BJ (cell line): Measurements from ENCODE around the gene ASB5. TPM values are rescaled to one million over a fixed set of nuclear protein-coding genes. Genes with fewer than 3 reads are reported as not detected.
"Not testable (repeated sequence)": the region's sequence is repeated elsewhere in the genome, so short reads cannot be mapped to it uniquely, and the experiment has no call there.

Experiments
- CTCF ChIA-PET: fragments of 350-600 bp; formaldehyde crosslinking; extraction: SDS; loops from one replicate; lab custom pipeline; 2021; ENCODE audit warnings: antibody characterized with exemption, inconsistent platforms; lab: Yijun Ruan, JAX
- POLR2A ChIA-PET: fragments of 300-600 bp; sonication (Branson Sonifier 250); formaldehyde crosslinking; extraction: SDS; loops from one replicate; lab custom pipeline; 2021; ENCODE audit warnings: antibody characterized with exemption; lab: Charles Lee
- DNase-seq: peaks from one replicate; pipeline ENCODE4 v3.0.0-alpha.2; 2011; ENCODE audit warnings: low read depth
- H3K27me3 ChIP-seq: 2 replicates; pipeline ENCODE4 v1.6.0; 2011; ENCODE audit warnings: low read length; ENCODE audit not compliant: control insufficient read depth, insufficient read depth
- H3K36me3 ChIP-seq: 2 replicates; pipeline ENCODE4 v1.5.1; 2011; ENCODE audit warnings: low read length; ENCODE audit not compliant: control insufficient read depth, insufficient read depth
- H3K4me3 ChIP-seq: 2 replicates; pipeline ENCODE4 v1.5.1; 2011; ENCODE audit warnings: low read depth, mild to moderate bottlenecking, control low read depth, low read length
- polyA plus RNA-seq: library from polyadenylated mRNA; depleted of rRNA; stranded (reverse); fragments of >200 nt; gene quantifications from 2 replicates; pipeline ENCODE4 v1.2.3, GENCODE V29; 2011
- TF ChIP-seq, protein P1 (sequence below): IDR thresholded peaks from 2 replicates; pipeline ENCODE4 v1.5.1; 2011; ENCODE audit warnings: low read depth, mild to moderate bottlenecking, control low read depth, inconsistent platforms, low read length, moderate library complexity; ENCODE audit not compliant: insufficient read depth

The ASB5 gene
- polyA plus RNA-seq, 1 experiment: 63.8 TPM

DNA sequence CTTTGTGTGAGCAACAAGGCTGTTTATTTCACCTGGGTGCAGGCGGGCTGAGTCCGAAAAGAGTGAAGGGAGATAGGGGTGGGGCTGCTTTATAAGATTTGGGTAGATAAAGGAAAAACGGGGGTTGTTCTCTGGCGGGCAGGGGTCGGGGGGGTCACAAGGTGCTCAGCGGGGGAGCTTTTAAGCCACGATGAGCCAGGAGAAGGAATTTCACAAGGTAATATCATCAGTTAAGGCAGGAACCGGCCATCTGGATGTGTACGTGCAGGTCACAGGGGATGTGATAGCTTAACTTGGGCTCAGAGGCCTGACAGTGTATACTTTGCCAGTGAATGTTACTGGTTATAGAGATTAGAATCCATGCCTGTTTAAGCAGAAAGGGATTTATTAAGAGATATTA, 31.0 kb upstream of the ASB5 start:
- Histone ChIP-seq H3K27me3 (no peaks in the 10 kb centered on the region), H3K36me3 (no peaks in the 10 kb centered on the region), H3K4me3 (no peak overlapping the region)
- TF ChIP-seq, protein P1, sequence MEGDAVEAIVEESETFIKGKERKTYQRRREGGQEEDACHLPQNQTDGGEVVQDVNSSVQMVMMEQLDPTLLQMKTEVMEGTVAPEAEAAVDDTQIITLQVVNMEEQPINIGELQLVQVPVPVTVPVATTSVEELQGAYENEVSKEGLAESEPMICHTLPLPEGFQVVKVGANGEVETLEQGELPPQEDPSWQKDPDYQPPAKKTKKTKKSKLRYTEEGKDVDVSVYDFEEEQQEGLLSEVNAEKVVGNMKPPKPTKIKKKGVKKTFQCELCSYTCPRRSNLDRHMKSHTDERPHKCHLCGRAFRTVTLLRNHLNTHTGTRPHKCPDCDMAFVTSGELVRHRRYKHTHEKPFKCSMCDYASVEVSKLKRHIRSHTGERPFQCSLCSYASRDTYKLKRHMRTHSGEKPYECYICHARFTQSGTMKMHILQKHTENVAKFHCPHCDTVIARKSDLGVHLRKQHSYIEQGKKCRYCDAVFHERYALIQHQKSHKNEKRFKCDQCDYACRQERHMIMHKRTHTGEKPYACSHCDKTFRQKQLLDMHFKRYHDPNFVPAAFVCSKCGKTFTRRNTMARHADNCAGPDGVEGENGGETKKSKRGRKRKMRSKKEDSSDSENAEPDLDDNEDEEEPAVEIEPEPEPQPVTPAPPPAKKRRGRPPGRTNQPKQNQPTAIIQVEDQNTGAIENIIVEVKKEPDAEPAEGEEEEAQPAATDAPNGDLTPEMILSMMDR: no peak
- no peak for DNase-seq
- CTCF ChIA-PET: no interaction called here
- POLR2A ChIA-PET: no interaction called here

- Histone ChIP-seq H3K27me3 (no peaks in the 10 kb centered on the region), H3K4me3 (no peak overlapping the region), H3K36me3 (no peaks in the 10 kb centered on the region)
- ChIA-PET POLR2A (no interaction called here), CTCF (no interaction called here)
- TF ChIP-seq, protein P1: no peak
- no peak for DNase-seq
These were observed 29.6 kb upstream of the ASB5 start for GRCh38 chr4:176298664-176299063.

DNA sequence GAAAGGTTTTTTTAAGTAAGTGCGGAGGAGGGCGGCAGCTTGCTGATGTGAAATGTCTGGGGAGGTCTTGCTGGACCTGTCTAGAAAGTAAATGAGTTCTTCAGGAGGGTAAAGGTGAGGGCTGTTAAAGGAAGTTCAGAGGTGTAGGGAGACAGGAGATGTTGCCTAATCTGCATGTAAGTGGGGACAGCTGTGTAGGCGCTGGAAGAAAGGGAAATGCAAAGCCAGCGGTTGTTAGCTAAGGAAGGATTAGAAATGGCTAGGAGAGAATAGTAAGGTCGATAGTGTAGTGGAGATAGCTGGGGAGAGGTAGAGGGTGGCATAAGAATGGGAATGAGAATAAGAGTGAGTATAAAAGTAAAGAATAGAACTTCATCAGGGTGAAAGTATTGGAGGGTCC, 26.9 kb upstream of the ASB5 start:
- CTCF ChIA-PET: interaction anchor here (2.5 kb wide), 1 partner anchor 145 kb away, joined by 6 read pairs; no protein-coding TSS in a partner anchor
- H3K36me3 ChIP-seq, H3K27me3 ChIP-seq, POLR2A ChIA-PET, DNase-seq, H3K4me3 ChIP-seq: not testable (repeated sequence)

- Histone ChIP-seq H3K27me3 (no peaks in the 10 kb centered on the region; the same call in 1 of the 2 replicates), H3K4me3 (no peak overlapping the region), H3K36me3 (no peaks in the 10 kb centered on the region)
- ChIA-PET POLR2A (no interaction called here), CTCF (interaction anchor here (1.8 kb wide), 1 partner anchor 9 kb away, joined by 5 read pairs; no protein-coding TSS in a partner anchor)
- TF ChIP-seq, protein P1: no peak
- no peak for DNase-seq
These were observed 24.6 kb upstream of the ASB5 start for GRCh38 chr4:176293660-176294059.

- ChIA-PET CTCF (interaction anchor here (1.8 kb wide), 1 partner anchor 9 kb away, joined by 5 read pairs; no protein-coding TSS in a partner anchor), POLR2A (no interaction called here)
- no peaks in the 10 kb centered on the region for H3K36me3 ChIP-seq
- no peak for DNase-seq
- H3K27me3 ChIP-seq: no peaks in the 10 kb centered on the region; the same call in 1 of the 2 replicates
- no peak overlapping the region for H3K4me3 ChIP-seq
- TF ChIP-seq, protein P1: no peak
These were observed 23.9 kb upstream of the ASB5 start for GRCh38 chr4:176292920-176293319.

DNA sequence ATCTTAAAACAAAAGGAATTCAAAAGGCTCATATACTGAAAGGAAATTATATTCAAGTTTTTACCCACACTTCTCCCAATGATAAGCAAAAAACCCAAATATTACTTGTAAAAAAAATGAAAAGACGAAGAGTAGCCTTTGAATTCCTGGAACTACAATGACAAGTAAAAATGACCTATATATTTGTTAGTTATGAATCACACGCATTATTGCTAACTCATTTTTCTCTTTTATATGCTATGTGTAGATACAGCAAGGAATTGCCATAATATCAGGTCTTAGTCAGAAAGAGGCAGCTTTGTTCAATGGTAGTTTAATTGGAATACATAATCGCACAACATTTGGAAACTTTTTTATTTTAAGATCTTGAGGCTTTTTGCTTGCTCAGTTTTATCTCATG, 22.7 kb upstream of the ASB5 start:
- TF ChIP-seq, protein P1: no peak
- H3K4me3 ChIP-seq: no peak overlapping the region
- POLR2A ChIA-PET: no interaction called here
- CTCF ChIA-PET: no interaction called here
- H3K36me3 ChIP-seq: no peaks in the 10 kb centered on the region
- H3K27me3 ChIP-seq: no peaks in the 10 kb centered on the region; the same call in 1 of the 2 replicates
- DNase-seq: no peak
